Fibroblast of gingiva (primary cell): ENCODE measurements around the gene TTBK2.
"Not testable (repeated sequence)": the region's sequence is repeated elsewhere in the genome, so short reads cannot be mapped to it uniquely, and the experiment has no call there.

Experiments used
- DNase-seq: peaks from one replicate; pipeline ENCODE4 v3.0.0-alpha.2; 2011; ENCODE audit warnings: low read depth

The TTBK2 gene

GRCh38 chr15:42761813-42762212 lies 158.8 kb downstream of the TTBK2 start:
- not testable (repeated sequence) for DNase-seq

DNA sequence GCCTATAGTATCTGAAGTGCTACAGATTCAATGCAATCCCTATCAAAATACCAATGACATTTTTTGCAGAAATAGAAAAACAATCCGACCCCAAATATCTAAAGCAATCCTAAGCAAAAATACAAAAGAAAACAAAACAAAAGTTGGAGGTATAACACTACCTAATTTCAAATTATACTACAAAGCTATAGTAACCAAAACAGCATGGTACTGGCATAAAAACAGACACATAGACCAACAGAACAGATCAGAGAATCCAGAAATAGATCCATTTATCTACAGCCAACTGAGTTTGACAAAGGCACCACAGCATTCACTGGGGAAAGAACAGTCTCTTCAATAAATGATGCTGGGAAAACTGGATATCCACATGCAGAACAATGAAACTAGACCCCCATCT lies 159.8 kb downstream of the TTBK2 start:
- no peak for DNase-seq

DNA sequence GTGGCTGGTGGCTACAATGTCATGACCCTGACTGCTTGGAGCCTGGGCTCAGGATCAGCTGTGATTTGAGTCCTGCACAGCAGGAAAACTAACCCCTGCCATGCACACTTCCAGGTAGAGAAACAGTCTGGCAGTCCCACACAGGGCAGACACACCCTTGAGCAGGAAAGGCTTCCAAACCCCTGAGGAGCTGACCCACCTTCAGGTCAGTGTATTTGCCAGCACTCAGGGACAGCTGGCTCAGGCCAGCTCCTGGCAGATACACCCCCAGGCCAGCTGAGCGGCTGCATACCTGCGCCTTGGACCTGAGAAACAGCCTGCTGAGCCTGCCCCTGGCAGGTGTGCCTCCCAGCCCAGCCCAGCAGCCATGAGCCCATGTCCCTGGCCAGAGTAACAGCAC lies 161.5 kb downstream of the TTBK2 start:
- DNase-seq, result no peak

GRCh38 chr15:42750306-42750705 lies 170.3 kb downstream of the TTBK2 start:
- DNase-seq, result no peak

GRCh38 chr15:42749266-42749665 lies 171.3 kb downstream of the TTBK2 start:
- no peak for DNase-seq

GRCh38 chr15:42744195-42744594 lies 176.4 kb downstream of the TTBK2 start:
- DNase-seq, result no peak

GRCh38 chr15:42742149-42742548 lies 178.4 kb downstream of the TTBK2 start:
- no peak for DNase-seq

- DNase-seq, result no peak
These were observed 178.9 kb downstream of the TTBK2 start for GRCh38 chr15:42741710-42742109.

- no peak for DNase-seq
These were observed 182.8 kb downstream of the TTBK2 start for GRCh38 chr15:42737529-42738328.

- peak; percentile 81 for DNase-seq
These were observed 183.6 kb downstream of the TTBK2 start, which contains the start of gene CDAN1 for GRCh38 chr15:42736793-42737528. TSS of gene CDAN1 (minus strand) at chr15:42737128. CDS start at chr15:42737102, 26 bp downstream.

DNA sequence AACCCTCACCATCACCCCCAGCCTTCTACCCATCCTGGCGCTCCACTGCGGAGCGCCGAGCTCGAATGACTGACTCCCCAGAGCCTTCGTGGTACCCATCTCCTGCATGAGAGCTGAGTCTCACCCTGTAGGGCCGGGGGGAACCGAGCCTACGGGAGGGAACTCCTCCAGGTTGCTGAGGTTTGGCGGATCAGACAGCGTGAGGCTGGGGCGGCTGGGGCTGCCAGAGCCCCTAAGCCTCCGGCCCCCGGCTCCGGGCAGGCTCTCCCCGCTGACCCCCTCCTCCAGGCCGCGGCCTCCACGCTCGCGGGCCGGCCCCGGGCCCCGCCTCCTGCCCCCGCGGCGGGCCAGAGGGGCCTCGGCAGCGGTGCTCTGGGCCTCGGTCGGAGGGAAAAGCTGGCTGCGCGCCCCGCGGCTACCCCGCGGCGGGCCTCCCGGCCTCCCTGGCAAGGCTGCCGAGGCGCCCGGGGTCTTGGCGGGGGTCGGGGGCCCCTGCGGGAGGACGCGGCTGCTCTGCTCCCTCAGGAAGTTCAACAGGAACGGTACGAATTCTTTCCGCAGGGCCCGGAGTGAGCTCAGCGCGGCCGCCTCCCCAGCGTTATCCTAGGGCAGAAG lies 184.3 kb downstream of the TTBK2 start:
- DNase-seq, result no peak

GRCh38 chr15:42735382-42736165 lies 185.0 kb downstream of the TTBK2 start:
- DNase-seq, result no peak

GRCh38 chr15:42734076-42734672 lies 186.4 kb downstream of the TTBK2 start:
- DNase-seq, result no peak

DNA sequence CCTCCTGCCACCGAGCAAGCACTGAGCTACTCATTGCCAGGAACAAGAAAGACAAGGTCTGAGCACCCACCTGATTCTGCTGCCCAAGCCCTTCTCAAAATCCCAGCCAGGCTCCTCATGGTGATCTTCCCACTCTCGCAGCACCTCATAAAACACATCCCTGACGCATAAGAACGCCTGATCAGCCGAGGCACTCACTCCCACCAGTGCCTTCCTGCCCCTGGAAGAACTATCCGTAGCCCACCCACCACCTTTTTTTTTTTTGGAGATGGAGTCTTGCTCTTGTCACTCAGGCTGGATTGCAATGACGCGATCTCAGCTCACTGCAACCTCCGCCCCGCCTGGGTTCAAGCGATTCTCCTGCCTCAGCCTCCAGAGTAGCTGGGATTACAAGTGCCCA lies 187.6 kb downstream of the TTBK2 start:
- no peak for DNase-seq

DNA sequence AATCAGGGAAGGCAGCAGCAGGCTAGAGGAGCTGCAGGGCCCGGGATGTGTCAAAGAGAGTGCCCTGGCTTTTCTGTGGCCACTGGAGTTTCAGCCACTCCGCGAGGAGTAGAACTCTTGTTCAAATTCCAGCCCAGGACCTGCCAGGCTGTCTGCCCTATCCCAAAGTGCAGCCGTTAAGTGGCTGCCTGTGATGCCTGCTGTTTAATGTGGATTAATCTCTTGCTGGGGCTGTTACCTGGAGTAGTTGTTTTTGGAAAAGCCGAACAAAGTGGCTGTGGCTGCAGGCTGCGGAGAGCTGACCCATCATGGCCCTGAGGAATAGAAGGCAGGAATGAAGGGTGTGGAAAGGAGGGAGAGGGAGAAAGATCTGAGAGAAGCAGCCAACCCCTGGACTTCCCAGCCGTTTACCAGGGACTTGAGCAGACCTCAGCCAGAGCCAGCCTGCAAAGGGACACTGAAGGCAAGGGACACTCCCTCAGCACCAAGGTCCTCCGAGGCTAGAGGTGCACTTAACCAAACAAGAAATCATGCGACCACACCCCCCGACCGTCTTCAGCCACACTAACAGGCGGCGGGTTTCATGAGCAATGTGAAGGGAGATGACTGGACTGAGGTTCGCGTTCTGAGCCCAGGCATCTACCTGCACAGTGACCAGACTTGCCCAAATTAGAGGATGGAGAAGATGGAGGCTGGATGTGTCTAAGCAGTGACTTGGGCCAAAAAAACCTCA lies 188.3 kb downstream of the TTBK2 start:
- no peak for DNase-seq

- DNase-seq, result no peak
These were observed 189.1 kb downstream of the TTBK2 start for GRCh38 chr15:42731461-42731860.

DNA sequence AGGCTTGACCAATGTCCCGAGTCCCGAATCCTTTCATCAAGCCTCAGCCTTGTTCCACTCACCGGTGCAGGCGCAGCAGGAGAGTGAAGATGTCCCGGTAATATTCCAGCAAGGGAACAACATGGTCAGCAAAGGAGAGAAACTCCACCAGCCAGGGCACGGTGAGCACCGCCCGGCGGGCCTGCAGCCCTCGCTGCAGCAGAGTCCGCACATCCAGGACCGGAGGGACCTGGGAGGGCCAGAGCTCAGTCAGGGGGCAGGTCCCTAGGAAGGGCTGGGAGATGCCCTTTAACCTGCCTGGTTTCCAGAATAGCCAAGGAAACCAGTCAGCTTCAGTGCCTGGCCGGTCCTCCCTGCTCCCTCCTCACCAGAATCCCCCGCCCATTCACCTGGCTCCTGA lies 190.0 kb downstream of the TTBK2 start:
- no peak for DNase-seq

DNA sequence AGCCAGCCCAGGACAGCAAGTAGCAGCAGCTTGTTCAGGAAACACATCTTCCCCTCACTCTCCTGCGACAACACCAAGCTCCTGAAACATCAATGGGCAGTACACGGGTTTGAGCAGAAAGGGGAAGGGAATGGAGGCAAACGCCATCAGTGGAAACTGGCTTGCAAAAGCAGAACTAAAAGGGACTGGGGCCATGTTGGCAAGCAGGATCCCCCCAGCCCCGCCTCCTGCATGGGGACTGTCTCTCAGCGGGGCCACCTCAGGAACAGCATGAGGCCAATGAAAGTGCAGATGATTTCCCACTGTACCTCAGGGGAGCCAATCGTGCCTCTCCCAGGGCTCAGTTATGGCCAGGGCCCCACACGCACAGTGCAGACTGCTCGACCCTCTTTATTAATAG lies 190.4 kb downstream of the TTBK2 start:
- DNase-seq, result no peak

GRCh38 chr15:42729409-42729808 lies 191.2 kb downstream of the TTBK2 start:
- DNase-seq, result no peak

- DNase-seq, result no peak
These were observed 191.6 kb downstream of the TTBK2 start for GRCh38 chr15:42728972-42729371.

DNA sequence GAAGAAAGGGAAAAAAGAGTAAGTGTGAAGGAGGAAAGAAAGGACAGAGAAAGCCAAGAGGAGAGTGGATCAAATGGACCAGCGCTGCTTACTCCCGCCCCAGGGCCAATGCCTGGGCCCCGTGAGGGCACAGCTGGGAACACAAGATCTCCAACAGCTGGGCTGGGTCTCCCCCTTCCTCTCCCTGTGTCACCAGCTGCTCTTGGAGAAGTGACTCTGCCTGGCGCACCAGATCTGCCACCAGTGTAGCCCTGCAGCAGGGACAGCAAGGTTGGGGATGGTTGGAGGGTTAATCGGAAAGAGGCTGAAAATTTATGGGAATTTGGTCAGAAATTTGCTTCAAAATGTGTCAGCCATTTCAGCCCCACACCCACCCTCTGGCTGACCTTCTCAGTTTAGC lies 192.0 kb downstream of the TTBK2 start:
- no peak for DNase-seq
